ENCODE results near the gene FAM20C. TPM values are rescaled to one million over a fixed set of nuclear protein-coding genes. Genes with fewer than 3 reads are reported as not detected.
A peak's percentile ranks its signal among the peaks of the same experiment; 100 is the strongest.

Gene FAM20C
- total RNA-seq, 1 experiment from 2014 or later = 87.9 TPM

- intact Hi-C loops (cut with micrococcal nuclease) = no loop called here
- Histone ChIP-seq H3F3A (ENCODE audit: low read length, unreplicated experiment) (no peaks in the 10 kb centered on the region), H3K27me3 (ENCODE audit: low read length) (no peaks in the 10 kb centered on the region), H2AFZ (ENCODE audit: low read length) (no peak overlapping the region), H3K27ac (ENCODE audit: low read length) (no peak overlapping the region), H3K4me1 (ENCODE audit: insufficient read depth, low read length) (peaks cover 16% of the 10 kb centered on the region), H4K20me1 (ENCODE audit: low read length) (peaks cover 25% of the 10 kb centered on the region), H3K4me2 (ENCODE audit: low read length) (peak overlapping the region; percentile 78), H3K9me2 (replicated peaks; ENCODE audit: low read length) (no peaks in the 10 kb centered on the region), H3K79me2 (ENCODE audit: low read length) (peaks cover 34% of the 10 kb centered on the region), H3K36me3 (ENCODE audit: low read depth, low read length) (peaks cover 13% of the 10 kb centered on the region), H3K9ac (ENCODE audit: low read length) (no peak overlapping the region; the same call in 1 of the 2 replicates), H3K9me3 (ENCODE audit: low read length) (no peaks in the 10 kb centered on the region), H3K4me3 (ENCODE audit: low read length) (peak overlapping the region; percentile 72)
- POLR2A ChIA-PET (ENCODE audit: unreplicated experiment) = no interaction called here
- no TSS peak for BruUV-seq (replicated peaks)
- DNase-seq (no peak), ATAC-seq (no peak)
- no peak for TF ChIP-seq EZH2 (IDR thresholded peaks at IDR 0.05; ENCODE audit: low read length, unreplicated experiment)
- TF ChIP-seq CTCF (conservative IDR thresholded peaks at IDR 0.05; ENCODE audit: low read depth, low read length) = no peak
- no peak for TF ChIP-seq EZH2phosphoT487 (IDR thresholded peaks at IDR 0.05; ENCODE audit: borderline replicate concordance, low read length)
- CTCF ChIA-PET = no interaction called here
Measured at GRCh38 chr7:194252-195009, 2.1 kb downstream of the FAM20C start.

- Histone ChIP-seq H3K4me3 (ENCODE audit: low read length) (peak overlapping the region; percentile 72), H3K4me2 (ENCODE audit: low read length) (peak overlapping the region; percentile 78), H3K36me3 (ENCODE audit: low read depth, low read length) (peaks cover 16% of the 10 kb centered on the region), H3K4me1 (ENCODE audit: insufficient read depth, low read length) (peaks cover 16% of the 10 kb centered on the region), H2AFZ (ENCODE audit: low read length) (no peak overlapping the region), H3K27ac (ENCODE audit: low read length) (no peak overlapping the region), H3K27me3 (ENCODE audit: low read length) (no peaks in the 10 kb centered on the region), H3K9me2 (replicated peaks; ENCODE audit: low read length) (no peaks in the 10 kb centered on the region), H3F3A (ENCODE audit: low read length, unreplicated experiment) (no peaks in the 10 kb centered on the region), H3K9me3 (ENCODE audit: low read length) (no peaks in the 10 kb centered on the region), H3K79me2 (ENCODE audit: low read length) (peaks cover 34% of the 10 kb centered on the region), H4K20me1 (ENCODE audit: low read length) (peaks cover 25% of the 10 kb centered on the region), H3K9ac (ENCODE audit: low read length) (no peak overlapping the region)
- intact Hi-C loops (cut with micrococcal nuclease) = no loop called here
- BruUV-seq (replicated peaks) = no TSS peak
- CTCF ChIA-PET = no interaction called here
- ATAC-seq (no peak), DNase-seq (no peak)
- no peak for TF ChIP-seq EZH2 (IDR thresholded peaks at IDR 0.05; ENCODE audit: low read length, unreplicated experiment)
- no peak for TF ChIP-seq EZH2phosphoT487 (IDR thresholded peaks at IDR 0.05; ENCODE audit: borderline replicate concordance, low read length)
- no peak for TF ChIP-seq CTCF (conservative IDR thresholded peaks at IDR 0.05; ENCODE audit: low read depth, low read length)
- POLR2A ChIA-PET (ENCODE audit: unreplicated experiment) = no interaction called here
Measured at GRCh38 chr7:195010-195829, 2.8 kb downstream of the FAM20C start.

- ChIA-PET POLR2A (ENCODE audit: unreplicated experiment) (no interaction called here), CTCF (no interaction called here)
- Histone ChIP-seq H2AFZ (ENCODE audit: low read length) (no peak overlapping the region), H3K36me3 (ENCODE audit: low read depth, low read length) (peaks cover 16% of the 10 kb centered on the region), H3K9ac (ENCODE audit: low read length) (no peak overlapping the region), H3F3A (ENCODE audit: low read length, unreplicated experiment) (no peaks in the 10 kb centered on the region), H3K9me3 (ENCODE audit: low read length) (no peaks in the 10 kb centered on the region), H3K27ac (ENCODE audit: low read length) (no peak overlapping the region), H3K9me2 (replicated peaks; ENCODE audit: low read length) (no peaks in the 10 kb centered on the region), H3K4me3 (ENCODE audit: low read length) (no peak overlapping the region), H3K4me1 (ENCODE audit: insufficient read depth, low read length) (peaks cover 16% of the 10 kb centered on the region), H3K4me2 (ENCODE audit: low read length) (peak overlapping the region; percentile 78; the same call in 1 of the 2 replicates), H3K79me2 (ENCODE audit: low read length) (peaks cover 34% of the 10 kb centered on the region), H4K20me1 (ENCODE audit: low read length) (peaks cover 25% of the 10 kb centered on the region), H3K27me3 (ENCODE audit: low read length) (no peaks in the 10 kb centered on the region)
- TF ChIP-seq CTCF (conservative IDR thresholded peaks at IDR 0.05; ENCODE audit: low read depth, low read length) (no peak), EZH2 (IDR thresholded peaks at IDR 0.05; ENCODE audit: low read length, unreplicated experiment) (no peak), EZH2phosphoT487 (IDR thresholded peaks at IDR 0.05; ENCODE audit: borderline replicate concordance, low read length) (no peak)
- ATAC-seq (no peak), DNase-seq (no peak)
- intact Hi-C loops (cut with micrococcal nuclease) = no loop called here
- BruUV-seq (replicated peaks) = no TSS peak
Measured at GRCh38 chr7:195830-196128, 3.4 kb downstream of the FAM20C start.

Data from PC-3 (cell line).